Stimulated activated CD4-positive, alpha-beta T cell treated with anti-CD3 and anti-CD28 coated beads, TNF-alpha, amount 100 ng/mL, for 4 hours (primary cell): ENCODE results near the gene DOCK4.

ENCODE experiments used
- DNase-seq, 3 experiments: peaks; one replicate each; pipeline ENCODE4 v3.0.0-alpha.2; 2020; ENCODE audit warnings: low read depth in 3 of 3

Gene DOCK4

GRCh38 chr7:112053737-112054069 is 152.5 kb downstream of the DOCK4 start:
- DNase-seq = no peak

- DNase-seq = no peak
Observed at GRCh38 chr7:112052993-112053736, 153.0 kb downstream of the DOCK4 start.

GRCh38 chr7:112052498-112052897 is 153.7 kb downstream of the DOCK4 start:
- no peak for DNase-seq

GRCh38 chr7:112050250-112050881 is 155.8 kb downstream of the DOCK4 start:
- DNase-seq = no peak

- DNase-seq = no peak
Observed at GRCh38 chr7:112049555-112050249, 156.5 kb downstream of the DOCK4 start.

- DNase-seq = no peak
Observed at GRCh38 chr7:112047421-112047820, 158.8 kb downstream of the DOCK4 start.

- no peak for DNase-seq
Observed at GRCh38 chr7:112045222-112045621, 161.0 kb downstream of the DOCK4 start.

- DNase-seq = no peak
Observed at GRCh38 chr7:112042631-112043030, 163.6 kb downstream of the DOCK4 start.

- no peak for DNase-seq
Observed at GRCh38 chr7:112038353-112038752, 167.8 kb downstream of the DOCK4 start.

GRCh38 chr7:112036071-112036470 is 170.1 kb downstream of the DOCK4 start:
- no peak for DNase-seq

- no peak for DNase-seq
Observed at GRCh38 chr7:112031689-112032088, 174.5 kb downstream of the DOCK4 start.

- no peak for DNase-seq
Observed at GRCh38 chr7:112025556-112025955, 180.6 kb downstream of the DOCK4 start.

- DNase-seq = no peak
Observed at GRCh38 chr7:112023786-112024185, 182.4 kb downstream of the DOCK4 start.

- no peak for DNase-seq
Observed at GRCh38 chr7:112023282-112023681, 182.9 kb downstream of the DOCK4 start.

GRCh38 chr7:112022128-112022527 is 184.1 kb downstream of the DOCK4 start:
- DNase-seq = no peak

- no peak for DNase-seq
Observed at GRCh38 chr7:112021379-112022044, 184.7 kb downstream of the DOCK4 start.

- no peak for DNase-seq
Observed at GRCh38 chr7:112020800-112021199, 185.4 kb downstream of the DOCK4 start.

- DNase-seq = no peak
Observed at GRCh38 chr7:112019932-112020331, 186.3 kb downstream of the DOCK4 start.

GRCh38 chr7:112018305-112019030 is 187.7 kb downstream of the DOCK4 start:
- DNase-seq = no peak

- no peak for DNase-seq
Observed at GRCh38 chr7:112015146-112015545, 191.1 kb downstream of the DOCK4 start.

- DNase-seq = no peak
Observed at GRCh38 chr7:112014347-112014746, 191.9 kb downstream of the DOCK4 start.

- no peak for DNase-seq
Observed at GRCh38 chr7:112013274-112013673, 192.9 kb downstream of the DOCK4 start.
